Measurements from ENCODE around the gene CKB.

Gene CKB

DNA sequence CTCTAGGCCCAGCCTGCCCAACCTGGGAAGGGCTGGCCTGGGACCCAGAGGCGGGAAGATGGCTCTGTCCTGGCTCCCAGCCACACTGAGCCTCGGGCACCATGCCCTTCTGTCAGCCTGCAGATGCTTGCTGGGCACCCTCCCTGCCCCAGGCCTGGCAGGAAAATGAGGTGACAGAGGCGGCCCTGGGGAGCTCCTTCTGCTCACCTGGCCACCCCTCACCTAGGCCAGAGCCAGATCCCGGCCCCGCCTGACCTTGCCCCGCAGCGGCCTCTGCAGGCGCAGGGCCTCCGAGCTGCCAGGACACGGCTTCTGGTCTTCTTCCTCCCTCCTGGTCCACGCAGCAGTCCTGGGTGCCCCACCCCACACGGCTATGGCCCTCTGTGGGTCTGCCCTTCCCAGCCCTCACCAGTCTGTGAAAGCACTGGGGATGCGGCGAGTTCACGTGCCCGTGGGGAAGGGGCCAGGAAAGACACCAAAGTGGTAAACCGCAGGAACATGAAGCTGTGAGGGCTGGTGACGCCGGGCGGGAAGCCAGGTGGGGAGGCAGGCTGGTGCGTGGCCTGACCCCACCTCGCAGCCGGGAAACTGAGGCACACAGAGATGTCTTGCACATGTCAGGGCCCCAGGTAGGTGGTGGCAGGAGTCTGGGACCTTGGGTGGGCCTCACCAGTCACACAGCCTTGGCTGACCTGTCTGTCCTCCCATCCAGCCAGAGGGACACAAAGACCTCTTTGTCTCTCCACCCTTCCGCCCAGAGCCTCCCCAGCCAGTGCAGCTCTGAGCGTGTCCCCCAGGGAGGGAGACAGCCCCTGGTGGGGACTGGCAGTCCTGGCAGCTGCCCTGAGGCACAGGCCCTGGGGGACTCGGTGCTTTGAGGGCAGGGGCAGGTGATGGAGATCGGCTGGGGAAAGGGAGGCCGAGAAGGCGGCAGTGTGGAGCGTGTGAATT lies 27.0 kb upstream of the CKB start:
- DNase-seq: no peak

- no peak for DNase-seq
These were observed 26.1 kb upstream of the CKB start for GRCh38 chr14:103548463-103549351.

DNA sequence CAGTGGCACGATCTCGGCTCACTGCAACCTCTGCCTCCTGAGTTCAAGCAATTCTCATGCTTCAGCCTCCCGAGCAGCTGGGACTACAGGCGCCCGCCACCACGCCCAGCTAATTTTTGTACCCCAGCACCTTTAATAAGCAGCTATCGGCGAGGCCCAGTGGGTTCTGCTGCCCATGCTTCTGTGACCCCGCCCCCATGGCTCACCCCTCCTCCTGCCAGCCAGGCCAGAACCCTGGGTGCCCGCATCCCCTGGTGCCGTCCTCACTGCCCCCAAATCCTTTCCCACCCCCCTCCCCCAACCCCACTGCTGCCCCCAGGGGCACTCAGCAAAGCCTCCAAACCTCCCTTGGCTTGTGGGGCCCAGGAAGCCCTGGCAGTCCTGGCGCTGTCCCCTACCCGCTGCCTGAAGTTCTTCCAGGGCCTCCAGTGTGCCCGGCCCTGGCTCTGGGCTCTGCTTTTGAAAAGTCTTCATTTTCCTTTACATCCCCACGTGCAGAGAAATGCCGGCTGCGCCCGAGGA lies 25.4 kb upstream of the CKB start:
- DNase-seq: no peak

DNA sequence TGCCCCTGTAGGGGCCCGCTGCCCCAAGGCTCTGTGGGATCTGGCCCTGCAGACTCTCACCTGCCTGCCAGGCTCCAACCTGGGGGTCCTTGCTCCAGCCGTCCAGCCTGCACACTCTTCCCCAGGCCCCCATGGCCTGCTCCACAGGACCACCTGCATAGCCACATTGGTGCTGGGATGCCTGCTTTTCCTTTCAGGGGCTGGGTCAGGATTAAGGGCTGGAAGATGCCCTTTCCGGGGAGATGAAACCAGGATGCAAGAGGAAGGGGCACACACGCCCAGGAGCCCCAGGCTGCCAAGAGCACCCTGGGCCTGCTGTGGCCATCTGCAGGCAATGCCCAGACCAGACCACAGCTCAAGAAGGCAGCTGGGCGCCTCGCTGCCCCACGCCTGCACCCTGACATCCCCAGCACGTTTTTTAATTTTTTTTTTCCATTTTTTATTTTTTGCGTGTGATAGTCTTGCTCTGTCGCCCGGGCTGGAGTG lies 24.9 kb upstream of the CKB start:
- no peak for DNase-seq

DNA sequence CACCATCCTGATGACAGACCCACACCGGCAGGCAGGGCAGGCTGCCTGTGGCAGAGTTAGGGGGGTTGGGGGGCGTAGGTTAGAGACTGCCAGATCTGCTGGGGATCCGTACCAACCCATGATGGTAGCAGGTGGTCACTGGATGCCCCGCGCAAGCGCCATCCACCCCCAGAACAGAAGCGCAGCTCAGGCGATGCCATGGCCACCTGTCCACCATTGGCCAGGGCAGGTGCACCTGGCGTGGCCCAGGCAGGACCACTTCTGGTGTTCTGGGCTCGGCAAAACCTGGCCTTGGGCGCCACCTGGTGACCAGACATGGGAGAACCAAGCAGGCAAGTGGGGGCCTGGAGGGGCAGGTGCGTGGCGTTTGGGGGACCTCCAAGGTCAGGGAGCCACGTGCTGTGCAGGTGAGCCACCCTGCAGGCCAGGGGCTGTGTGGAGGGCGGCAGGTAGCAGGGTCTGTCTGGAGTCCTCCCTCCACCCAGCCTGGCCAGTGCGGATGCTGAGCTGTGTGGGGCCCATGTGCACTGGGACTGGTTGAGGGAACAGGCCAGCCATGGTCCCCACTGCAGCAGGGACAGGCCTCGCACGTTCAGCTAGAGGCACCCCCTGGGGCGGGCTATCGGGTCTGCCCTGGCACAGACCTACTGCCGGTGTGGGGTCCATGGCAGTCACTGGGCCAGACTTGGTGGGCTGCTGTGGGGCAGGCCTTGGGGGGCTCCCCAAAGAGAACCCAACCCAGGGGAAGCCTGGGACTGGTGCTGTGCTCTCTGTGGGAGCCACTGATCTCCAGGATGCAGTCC lies 24.2 kb upstream of the CKB start:
- peak; percentile 77 for DNase-seq

DNA sequence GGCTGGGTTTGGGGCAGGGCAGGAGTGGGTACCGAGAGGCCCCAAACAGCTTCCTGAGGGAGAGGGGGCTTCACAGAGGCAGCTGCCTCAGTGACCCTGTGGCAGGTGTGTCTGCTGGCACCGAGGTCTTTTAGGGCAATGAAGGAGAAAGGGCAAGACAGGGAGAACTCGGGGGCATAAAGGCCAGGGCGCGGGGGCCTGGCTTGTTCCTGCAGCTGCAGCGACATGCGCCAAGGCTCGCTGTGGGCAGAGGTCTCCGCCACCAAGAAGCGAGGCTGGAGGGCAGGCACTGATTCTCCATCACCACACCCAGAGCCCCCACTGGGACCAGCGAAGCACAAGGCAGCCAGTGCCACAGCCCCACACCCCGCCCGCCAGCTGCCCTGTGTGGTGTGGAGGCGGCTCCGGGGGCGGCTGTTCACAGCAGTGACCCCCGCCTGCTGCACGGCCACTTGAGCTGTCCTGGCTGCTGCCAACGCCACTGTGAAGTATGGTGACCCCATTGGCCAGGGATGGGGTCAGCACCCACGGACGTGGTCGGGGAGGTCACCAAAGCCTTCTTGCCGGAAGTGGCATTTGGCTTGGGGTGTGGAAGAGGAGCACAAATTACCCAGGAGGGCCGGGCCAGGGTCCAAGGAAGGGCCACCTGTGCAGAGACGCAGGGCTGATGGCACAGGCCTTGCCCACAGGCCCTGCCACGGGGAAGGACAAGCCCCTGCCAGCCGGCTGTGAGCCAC lies 23.5 kb upstream of the CKB start:
- no peak for DNase-seq

- no peak for DNase-seq
These were observed 22.7 kb upstream of the CKB start for GRCh38 chr14:103545219-103545914.

DNA sequence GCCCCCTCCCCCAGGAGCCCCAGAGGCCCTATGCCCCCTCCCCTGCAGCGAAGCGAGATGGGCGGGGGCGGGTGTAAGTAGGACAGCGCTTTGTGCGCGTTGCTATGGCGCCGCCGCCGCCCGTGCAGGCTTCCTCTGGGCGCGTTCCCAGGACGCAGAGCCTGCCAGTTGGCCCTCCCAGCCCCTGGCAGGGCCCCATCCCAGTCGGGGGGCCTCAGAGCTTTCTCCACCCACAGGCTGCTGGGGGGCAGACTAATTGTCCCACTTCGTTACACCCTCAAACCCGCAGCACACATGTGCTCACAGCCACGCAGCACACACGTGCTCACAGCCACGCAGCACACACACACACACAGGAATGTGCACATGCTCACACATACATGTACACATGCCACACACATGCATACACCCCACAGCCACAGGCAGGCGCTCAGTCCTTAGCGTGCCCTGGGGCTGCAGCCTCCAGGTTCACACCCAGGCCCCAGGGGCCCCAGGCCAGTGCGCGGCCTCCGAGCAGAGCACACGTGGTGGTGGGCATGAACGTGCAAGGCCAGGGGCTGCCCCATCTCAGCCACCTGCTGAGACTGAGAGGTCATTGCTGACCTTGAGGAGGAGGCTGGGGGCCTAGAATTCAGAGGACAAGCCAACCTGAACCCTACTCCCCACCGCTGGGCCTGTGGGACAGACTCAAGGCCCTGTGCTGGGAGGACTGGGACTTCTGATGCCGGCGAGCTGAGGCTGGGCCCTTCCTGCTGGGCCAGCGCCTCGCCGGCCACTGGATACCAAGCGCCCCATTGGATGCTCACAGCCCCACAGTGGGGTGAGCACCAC lies 22.0 kb upstream of the CKB start:
- no peak for DNase-seq

DNA sequence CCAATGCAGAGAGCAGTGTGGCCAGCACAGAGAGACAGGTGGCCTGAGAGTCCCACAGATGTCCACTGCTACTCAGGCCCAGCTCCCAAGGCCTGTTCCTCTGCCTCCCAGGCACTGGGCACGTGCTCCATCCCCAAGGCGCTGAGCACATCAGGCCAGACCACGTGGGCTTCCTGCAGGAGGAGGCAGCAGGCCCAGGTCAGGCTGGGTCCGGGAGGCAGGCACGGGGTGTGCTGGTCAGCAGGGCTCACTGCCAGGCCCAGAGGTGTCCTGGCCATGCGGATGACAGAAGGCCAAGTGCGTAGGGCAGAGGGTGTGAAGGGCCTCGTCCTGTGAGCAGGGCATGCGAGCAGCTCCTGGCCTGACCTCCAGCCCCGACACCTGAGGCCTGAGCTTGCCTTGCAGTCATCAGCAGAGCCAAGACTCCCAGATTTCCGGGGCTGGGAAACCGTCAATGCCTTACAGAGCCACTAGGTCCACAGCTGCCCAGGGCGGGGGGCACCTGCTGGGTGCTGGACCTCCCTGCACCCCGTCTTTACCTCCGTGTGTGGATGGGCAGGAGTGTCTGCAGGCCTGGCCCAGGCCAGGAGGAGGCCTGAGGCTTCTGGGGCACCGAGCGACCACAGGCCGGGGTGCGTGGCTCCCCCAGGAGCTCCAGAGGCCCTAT lies 21.2 kb upstream of the CKB start:
- no peak for DNase-seq

- no peak for DNase-seq
These were observed 20.5 kb upstream of the CKB start for GRCh38 chr14:103543140-103543539.

- DNase-seq: peak; percentile 78
These were observed 20.0 kb upstream of the CKB start for GRCh38 chr14:103542605-103543088.

DNA sequence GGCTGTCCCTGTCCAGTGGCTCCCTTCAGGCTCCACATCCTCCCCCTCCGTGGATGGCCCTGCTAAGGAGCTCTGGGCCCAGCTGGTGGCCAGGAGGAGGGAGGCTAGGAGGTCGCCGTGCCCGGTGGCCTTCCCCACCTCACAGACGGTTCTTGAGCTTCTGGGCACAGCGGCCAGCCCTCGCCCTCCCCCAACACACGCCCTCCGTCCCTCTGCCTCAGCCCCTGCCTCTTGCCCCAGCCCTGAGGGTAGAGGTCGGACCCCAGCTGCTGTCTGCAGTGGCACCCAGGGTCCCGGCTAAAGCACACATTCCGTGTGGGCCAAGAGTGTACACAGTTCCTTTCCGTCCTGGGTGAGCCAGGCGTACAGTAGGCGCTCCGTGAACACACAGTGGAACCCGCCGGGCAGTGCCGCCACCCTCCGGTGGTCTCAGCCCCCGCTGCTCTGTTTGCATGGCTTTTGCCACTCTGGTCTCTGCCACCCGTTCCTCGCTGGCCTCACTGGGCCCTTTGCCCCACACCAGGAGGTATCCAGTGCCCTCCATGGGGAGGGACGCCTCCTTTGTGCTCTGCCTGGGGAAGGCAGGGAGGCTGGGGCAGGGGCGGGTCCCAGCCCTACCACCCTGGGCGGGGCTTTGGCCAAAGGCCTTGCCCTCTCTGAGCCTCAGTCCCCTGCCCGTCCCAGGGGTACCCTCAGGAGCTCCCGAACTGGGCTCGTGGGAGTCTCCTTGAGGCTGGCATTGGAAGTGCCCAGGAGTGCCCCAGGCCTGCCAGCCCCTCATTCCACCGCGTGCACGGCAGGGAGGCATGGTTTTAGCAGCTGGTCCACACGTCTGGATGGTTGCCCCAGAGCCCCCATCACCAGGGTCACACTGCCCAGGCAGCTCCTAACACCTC lies 19.3 kb upstream of the CKB start:
- DNase-seq: peak; percentile 17

GRCh38 chr14:103540821-103541708 lies 18.4 kb upstream of the CKB start:
- DNase-seq: no peak

DNA sequence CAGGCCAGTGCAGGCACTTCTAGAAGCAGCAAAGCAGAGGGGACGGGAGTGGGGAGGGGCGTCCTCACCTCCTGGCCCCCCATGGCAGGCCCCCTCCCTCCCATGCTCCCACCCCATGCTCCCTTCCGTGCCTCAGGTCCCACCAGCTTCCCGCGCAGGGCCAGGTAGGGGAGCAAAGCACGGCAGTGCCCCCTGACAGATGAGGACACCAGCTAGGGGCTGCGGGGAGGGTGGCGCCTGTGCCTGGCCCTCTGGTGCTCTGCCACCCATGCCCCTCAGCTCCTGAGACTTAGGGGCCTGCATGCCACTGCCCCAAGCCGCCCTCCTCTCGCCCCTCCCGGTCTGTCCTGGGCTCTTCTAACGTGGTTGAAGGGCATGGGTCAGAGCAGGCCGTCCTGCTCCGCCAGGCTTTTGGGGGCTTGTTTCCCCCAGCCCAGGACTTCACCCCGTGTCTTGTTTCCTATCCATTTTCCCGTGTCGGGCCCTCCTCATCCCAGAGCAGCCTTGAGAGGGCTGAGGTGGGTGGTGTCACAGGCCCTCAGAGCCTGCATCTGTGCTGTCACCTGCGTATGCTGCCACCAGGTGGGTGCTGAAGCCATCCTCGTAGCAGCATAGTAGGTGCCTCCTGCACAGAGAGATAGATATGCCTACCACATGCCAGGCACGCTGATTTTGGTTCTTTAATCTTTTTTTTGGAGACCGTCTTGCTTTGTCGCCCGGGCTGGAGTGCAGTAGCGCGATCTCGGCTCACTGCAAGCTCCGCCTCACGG lies 16.6 kb upstream of the CKB start:
- no peak for DNase-seq

DNA sequence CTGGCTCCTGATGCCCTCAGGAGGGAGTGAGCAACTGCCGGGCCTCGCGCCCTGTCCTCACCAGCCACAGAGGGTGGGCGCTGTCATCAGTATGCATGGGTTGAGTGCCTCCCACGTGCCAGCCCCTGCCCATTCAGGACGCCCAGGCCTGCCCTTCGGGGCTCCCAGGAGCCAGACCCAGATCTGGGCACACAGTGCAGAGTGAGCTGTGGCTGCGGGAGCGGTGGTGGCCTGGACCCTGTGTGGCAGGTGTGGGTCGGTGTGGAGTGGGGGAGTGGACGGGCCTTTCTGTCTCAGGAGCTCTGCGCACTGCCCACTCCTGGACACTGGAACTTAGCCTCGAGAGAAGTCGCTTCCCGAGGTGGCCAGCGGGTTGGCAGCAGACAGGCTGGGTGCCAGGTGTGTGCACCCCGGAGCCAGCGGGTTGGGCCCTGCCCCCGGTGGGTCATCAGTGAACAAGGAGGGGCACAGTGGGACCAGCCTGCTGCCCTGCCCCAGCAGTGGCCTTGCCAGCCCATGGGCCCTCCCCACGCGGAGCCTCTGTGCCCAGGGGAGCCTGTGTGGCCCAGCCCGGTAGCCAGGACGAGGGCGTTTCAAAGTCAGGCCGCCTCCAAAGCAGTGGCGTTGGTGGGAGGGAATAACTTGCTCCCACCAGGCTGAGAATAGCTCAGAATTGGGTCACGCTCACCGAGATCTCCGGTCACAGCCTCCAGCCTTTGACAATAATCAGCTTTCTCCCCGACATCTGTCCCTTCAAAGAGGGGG lies 15.8 kb upstream of the CKB start:
- DNase-seq: no peak
